Kidney (tissue), 14 donors: ENCODE results near the gene SOX13. TPM values are rescaled to one million over a fixed set of nuclear protein-coding genes. Genes with fewer than 3 reads are reported as not detected.

Experiments
- DNase-seq, 5 donors: peaks; one replicate each; pipeline ENCODE4 v3.0.0-alpha.2; 2013 to 2020
- FAIRE-seq: peaks from 2 replicates; lab custom pipeline; 2012; peaks lifted over from hg19 to GRCh38; lab: Jason Lieb, UNC
- H3K27ac ChIP-seq, 2 donors: one replicate each; pipeline ENCODE4 v1.7.0; 2013; ENCODE audit warnings: low read depth in 2 of 2, low read length in 2 of 2, inconsistent platforms in 1 of 2
- H3K27me3 ChIP-seq: one replicate; pipeline ENCODE4 v1.7.1; 2013; ENCODE audit warnings: low read length, inconsistent platforms; ENCODE audit not compliant: control insufficient read depth, insufficient read depth
- H3K36me3 ChIP-seq, 3 donors: one replicate each; pipeline versions ENCODE4 v1.7.0 to v1.7.1; 2013; ENCODE audit warnings: low read length in 3 of 3, control low read depth in 1 of 3, inconsistent platforms in 1 of 3; ENCODE audit not compliant: insufficient read depth in 3 of 3, control insufficient read depth in 2 of 3
- H3K4me1 ChIP-seq, 3 donors: one replicate each; pipeline versions ENCODE4 v1.7.0 to v1.7.1; 2013; ENCODE audit warnings: low read length in 3 of 3, inconsistent platforms in 1 of 3, low read depth in 1 of 3; ENCODE audit not compliant: control insufficient read depth in 2 of 3, insufficient read depth in 2 of 3
- H3K4me3 ChIP-seq, 3 donors: one replicate each; pipeline versions ENCODE4 v1.7.0 to v1.8.1; 2013; ENCODE audit warnings: low read length in 3 of 3, control low read depth in 1 of 3, inconsistent platforms in 1 of 3
- H3K9ac ChIP-seq, 3 donors: one replicate each; pipeline versions ENCODE4 v1.7.0 to v1.7.1; 2013; ENCODE audit warnings: low read length in 3 of 3, control low read depth in 1 of 3, inconsistent platforms in 1 of 3
- H3K9me3 ChIP-seq, 3 donors: one replicate each; pipeline versions ENCODE4 v1.7.0 to v1.7.1; 2013; ENCODE audit warnings: low read length in 3 of 3, control low read depth in 1 of 3, inconsistent platforms in 1 of 3; ENCODE audit not compliant: control insufficient read depth in 2 of 3, insufficient read depth in 1 of 3
- CTCF ChIP-seq: IDR thresholded peaks from 3 replicates; pipeline ENCODE4 v1.5.1; 2012; ENCODE audit warnings: mild to moderate bottlenecking, moderate library complexity, borderline replicate concordance; ENCODE audit not compliant: insufficient read depth; ENCODE audit errors: extremely low read depth
- intact Hi-C: fragments of 100-400 bp; cut with DNase I; formaldehyde crosslinking; loops from one replicate; pipeline ENCODE4 v1.11.1; 2022
- polyA plus RNA-seq: library from polyadenylated mRNA; stranded (reverse); fragments of 350-450 nt; fragmentation: Illumina TruSeq; extraction: RNeasy Lipid Tissue Mini Kit (QIAGEN cat#74804); gene quantifications from one replicate; pipeline ENCODE4 v1.2.3, GENCODE V29; 2014; ENCODE audit warnings: low read depth, low replicate concordance; ENCODE audit not compliant: insufficient read depth
- total RNA-seq: library from RNA; stranded (reverse); fragmentation: NEBNext Ultra II Directional; extraction: Animal tissue kit (Norgen Biotek cat#: 25700); gene quantifications from one replicate; pipeline ENCODE4 v1.2.1, GENCODE V29; 2021
- donor health status: control.
- donor health status: control.
- donor health status: control.
- donor health status: control.
- donor health status: control.
- donor health status: DM: yes; HTN: yes; CAD: no.
- donor health status: Normal renal cell carcinoma (clear cell type).

The SOX13 gene
- total and polyA plus RNA-seq, 2 donors from 2014 or later: 23.9 to 55.2 TPM

- DNase-seq: no peak
- TF ChIP-seq CTCF: no peak
- Histone ChIP-seq H3K27me3 (no peaks in the 10 kb centered on the region), H3K4me1 (peaks cover 4 to 73% (median 67%) of the 10 kb centered on the region in 3 donors), H3K27ac (peak overlapping the region; percentile 84 to 87), H3K4me3 (no peak overlapping the region), H3K9me3 (no peaks in the 10 kb centered on the region), H3K9ac (peak overlapping the region in 2 of 3 donors; percentile 51 to 53), H3K36me3 (no peaks in the 10 kb centered on the region)
- no peak for FAIRE-seq
- intact Hi-C loops: no loop called here
Observed at GRCh38 chr1:204083491-204083890, 10.6 kb downstream of the SOX13 start.

GRCh38 chr1:204084247-204084772, 11.4 kb downstream of the SOX13 start:
- Histone ChIP-seq H3K9me3 (no peaks in the 10 kb centered on the region), H3K4me1 (peaks cover 8 to 75% (median 70%) of the 10 kb centered on the region in 3 donors), H3K27me3 (no peaks in the 10 kb centered on the region), H3K9ac (peak overlapping the region in 2 of 3 donors; percentile 51 to 53), H3K4me3 (no peak overlapping the region), H3K27ac (peak overlapping the region; percentile 84 to 87), H3K36me3 (no peaks in the 10 kb centered on the region)
- intact Hi-C loops: no loop called here
- peak; percentile 75 to 85 (median 77) for DNase-seq
- no peak for FAIRE-seq
- no peak for TF ChIP-seq CTCF

- no peak for TF ChIP-seq CTCF
- no peaks in the 10 kb centered on the region for H3K9me3 ChIP-seq
- H3K27ac ChIP-seq: peak overlapping the region in 1 of 2 donors; percentile 16
- no peaks in the 10 kb centered on the region for H3K27me3 ChIP-seq
- H3K4me3 ChIP-seq: no peak overlapping the region
- DNase-seq (no peak), FAIRE-seq (no peak)
- intact Hi-C loops: no loop called here
- H3K36me3 ChIP-seq: no peaks in the 10 kb centered on the region
- peaks cover 8 to 75% (median 71%) of the 10 kb centered on the region in 3 donors for H3K4me1 ChIP-seq
- H3K9ac ChIP-seq: no peak overlapping the region
Observed at GRCh38 chr1:204085876-204086275, 13.0 kb downstream of the SOX13 start.
